ENCODE measurements around the gene CDH4. TPM values are rescaled to one million over a fixed set of nuclear protein-coding genes. Genes with fewer than 3 reads are reported as not detected.
"Not testable (repeated sequence)": the region's sequence is repeated elsewhere in the genome, so short reads cannot be mapped to it uniquely, and the experiment has no call there.

The CDH4 gene
- total RNA-seq, 6 donors from 2014 or later = 0.20 to 1.0 (median 0.40) TPM; not detected in 1

DNA sequence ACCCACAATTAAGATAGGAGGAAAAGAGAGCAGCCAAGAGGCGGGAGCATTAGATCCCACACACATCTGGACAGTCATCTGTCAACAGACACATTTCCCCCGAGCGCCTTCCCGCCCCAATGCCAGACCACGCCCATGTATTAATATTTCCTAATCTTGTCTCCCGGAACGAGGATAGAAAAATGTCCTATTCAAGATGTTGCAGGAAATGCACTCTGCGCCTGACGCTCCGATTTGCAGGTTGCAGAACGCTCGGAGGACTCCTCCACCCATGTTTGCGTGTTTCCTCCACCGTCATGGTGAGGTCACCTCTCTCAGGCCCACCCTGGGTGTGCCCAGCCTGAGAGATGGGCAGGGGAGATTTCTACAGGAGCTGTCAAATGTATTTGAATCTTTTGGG lies 598.4 kb downstream of the CDH4 start:
- no peak for DNase-seq
- no peaks in the 10 kb centered on the region for H3K36me3 ChIP-seq
- peak in 1 of 2 donors; percentile 61 for ATAC-seq (ENCODE audit: low FRiP score in 2 of 2)
- no peak for TF ChIP-seq POLR2AphosphoS5 (IDR thresholded peaks at IDR 0.05)
- no peak overlapping the region for H3K4me3 ChIP-seq
- 69 to 70% methylated on average over 14 of the region's 14 CpGs for WGBS, 2 donors
- H3K27me3 ChIP-seq = no peaks in the 10 kb centered on the region
- H3K27ac ChIP-seq = no peak overlapping the region
- no peaks in the 10 kb centered on the region for H3K9me3 ChIP-seq
- H3K4me1 ChIP-seq = no peaks in the 10 kb centered on the region

DNA sequence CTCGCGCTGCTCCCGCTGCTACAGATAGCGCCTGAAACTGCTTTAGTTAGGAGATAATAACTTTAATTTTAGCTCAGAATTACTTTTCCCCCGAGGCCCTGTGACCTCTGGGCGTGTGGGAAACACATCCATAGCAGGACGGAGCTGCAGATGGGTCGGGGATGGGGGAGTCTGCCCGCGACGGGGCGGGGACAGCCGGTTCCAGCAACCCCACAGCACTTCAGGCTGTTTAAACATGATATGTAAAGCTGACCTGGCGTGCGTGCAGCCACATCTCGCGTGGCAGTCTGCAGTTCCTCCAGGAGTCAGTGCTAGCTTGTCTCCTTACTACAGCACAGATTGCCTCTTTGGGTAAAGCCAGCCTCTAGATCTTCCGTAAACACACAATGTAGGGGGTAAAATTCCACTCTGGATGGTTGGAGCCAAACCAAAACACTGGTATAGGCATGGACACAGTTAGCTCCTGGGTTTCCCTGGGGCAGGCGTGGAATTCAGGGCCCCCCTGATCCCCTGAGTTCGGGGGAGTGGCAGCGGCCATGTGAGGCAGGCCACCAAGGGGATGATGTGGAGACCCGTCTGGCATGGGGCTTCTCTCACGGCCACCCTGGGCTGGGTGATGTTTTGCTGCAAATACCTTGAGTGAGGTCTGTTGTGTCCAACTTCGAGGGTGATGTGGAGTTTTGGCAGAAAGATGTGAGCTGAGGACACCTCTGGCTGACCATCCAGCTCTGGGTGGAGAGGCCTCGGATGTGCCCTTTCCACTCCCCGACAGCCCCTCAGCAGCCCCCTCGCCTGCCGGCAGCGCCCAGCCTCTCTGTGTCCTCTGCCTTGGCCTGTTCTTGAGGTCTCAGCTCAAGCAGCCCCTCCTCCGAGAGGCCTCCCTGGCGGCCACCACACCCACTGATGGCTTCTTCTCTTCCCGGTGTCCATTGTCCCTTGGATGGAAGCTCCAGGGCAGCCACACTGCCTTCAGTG lies 599.2 kb downstream of the CDH4 start:
- no peaks in the 10 kb centered on the region for H3K36me3 ChIP-seq
- H3K4me1 ChIP-seq = no peaks in the 10 kb centered on the region
- H3K27ac ChIP-seq = no peak overlapping the region
- no peak overlapping the region for H3K4me3 ChIP-seq
- no peaks in the 10 kb centered on the region for H3K9me3 ChIP-seq
- no peak for TF ChIP-seq POLR2A (IDR thresholded peaks at IDR 0.05)
- TF ChIP-seq POLR2AphosphoS5 (IDR thresholded peaks at IDR 0.05) = no peak
- no peak for TF ChIP-seq EP300 (IDR thresholded peaks at IDR 0.05)
- TF ChIP-seq, protein P1, sequence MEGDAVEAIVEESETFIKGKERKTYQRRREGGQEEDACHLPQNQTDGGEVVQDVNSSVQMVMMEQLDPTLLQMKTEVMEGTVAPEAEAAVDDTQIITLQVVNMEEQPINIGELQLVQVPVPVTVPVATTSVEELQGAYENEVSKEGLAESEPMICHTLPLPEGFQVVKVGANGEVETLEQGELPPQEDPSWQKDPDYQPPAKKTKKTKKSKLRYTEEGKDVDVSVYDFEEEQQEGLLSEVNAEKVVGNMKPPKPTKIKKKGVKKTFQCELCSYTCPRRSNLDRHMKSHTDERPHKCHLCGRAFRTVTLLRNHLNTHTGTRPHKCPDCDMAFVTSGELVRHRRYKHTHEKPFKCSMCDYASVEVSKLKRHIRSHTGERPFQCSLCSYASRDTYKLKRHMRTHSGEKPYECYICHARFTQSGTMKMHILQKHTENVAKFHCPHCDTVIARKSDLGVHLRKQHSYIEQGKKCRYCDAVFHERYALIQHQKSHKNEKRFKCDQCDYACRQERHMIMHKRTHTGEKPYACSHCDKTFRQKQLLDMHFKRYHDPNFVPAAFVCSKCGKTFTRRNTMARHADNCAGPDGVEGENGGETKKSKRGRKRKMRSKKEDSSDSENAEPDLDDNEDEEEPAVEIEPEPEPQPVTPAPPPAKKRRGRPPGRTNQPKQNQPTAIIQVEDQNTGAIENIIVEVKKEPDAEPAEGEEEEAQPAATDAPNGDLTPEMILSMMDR (IDR thresholded peaks at IDR 0.05) = no peak
- ATAC-seq (ENCODE audit: low FRiP score in 2 of 2) = no peak
- H3K27me3 ChIP-seq = no peaks in the 10 kb centered on the region
- DNase-seq = peak in 1 of 2 donors; percentile 58
- 58 to 62% methylated on average over 25 to 32 of the region's 32 CpGs for WGBS, 2 donors

DNA sequence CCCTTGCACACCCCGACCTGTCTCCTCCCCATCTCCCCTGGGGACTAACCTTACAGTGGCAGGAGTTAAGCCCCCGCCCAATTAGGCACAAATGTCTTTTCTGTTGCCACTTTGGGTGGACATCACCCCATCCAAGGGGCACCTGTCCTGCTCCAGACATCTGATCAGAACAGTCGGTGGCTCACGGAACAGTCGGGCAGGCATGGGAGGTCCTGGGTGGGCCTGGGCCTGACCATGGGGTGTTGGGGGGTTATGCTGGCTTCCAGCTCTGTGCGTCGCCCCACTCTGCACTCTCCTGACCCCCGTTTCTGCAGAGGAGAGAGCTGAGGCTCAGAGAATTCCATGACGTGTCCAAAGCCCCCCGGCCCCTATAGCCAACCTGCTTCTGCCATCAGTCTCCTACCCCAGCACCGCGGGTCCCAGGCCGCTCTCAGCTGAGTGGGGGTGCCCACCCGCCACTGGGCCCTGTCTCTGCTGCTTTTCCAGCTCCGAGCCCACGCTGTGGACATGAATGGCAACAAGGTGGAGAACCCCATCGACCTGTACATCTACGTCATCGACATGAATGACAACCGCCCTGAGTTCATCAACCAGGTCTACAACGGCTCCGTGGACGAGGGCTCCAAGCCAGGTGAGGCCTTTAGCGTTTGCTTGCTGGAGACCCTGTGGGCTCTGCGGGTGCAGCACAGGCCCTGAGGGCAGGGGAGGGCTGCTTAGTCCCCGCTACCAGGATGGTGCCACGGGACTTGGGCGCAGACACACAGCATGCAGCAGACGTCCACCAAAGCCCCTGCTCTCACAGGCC lies 600.4 kb downstream of the CDH4 start:
- peak in 1 of 2 donors; percentile 63 for DNase-seq
- TF ChIP-seq POLR2AphosphoS5 (IDR thresholded peaks at IDR 0.05) = no peak
- TF ChIP-seq EP300 (IDR thresholded peaks at IDR 0.05) = no peak
- TF ChIP-seq POLR2A (IDR thresholded peaks at IDR 0.05) = no peak
- TF ChIP-seq, protein P1 (IDR thresholded peaks at IDR 0.05) = no peak
- Histone ChIP-seq H3K27me3 (no peaks in the 10 kb centered on the region), H3K36me3 (no peaks in the 10 kb centered on the region), H3K4me1 (no peaks in the 10 kb centered on the region), H3K27ac (no peak overlapping the region), H3K9me3 (no peaks in the 10 kb centered on the region), H3K4me3 (no peak overlapping the region)
- 89% methylated on average over 17 to 29 of the region's 29 CpGs for WGBS, 2 donors
- ATAC-seq (ENCODE audit: low FRiP score in 2 of 2) = no peak

DNA sequence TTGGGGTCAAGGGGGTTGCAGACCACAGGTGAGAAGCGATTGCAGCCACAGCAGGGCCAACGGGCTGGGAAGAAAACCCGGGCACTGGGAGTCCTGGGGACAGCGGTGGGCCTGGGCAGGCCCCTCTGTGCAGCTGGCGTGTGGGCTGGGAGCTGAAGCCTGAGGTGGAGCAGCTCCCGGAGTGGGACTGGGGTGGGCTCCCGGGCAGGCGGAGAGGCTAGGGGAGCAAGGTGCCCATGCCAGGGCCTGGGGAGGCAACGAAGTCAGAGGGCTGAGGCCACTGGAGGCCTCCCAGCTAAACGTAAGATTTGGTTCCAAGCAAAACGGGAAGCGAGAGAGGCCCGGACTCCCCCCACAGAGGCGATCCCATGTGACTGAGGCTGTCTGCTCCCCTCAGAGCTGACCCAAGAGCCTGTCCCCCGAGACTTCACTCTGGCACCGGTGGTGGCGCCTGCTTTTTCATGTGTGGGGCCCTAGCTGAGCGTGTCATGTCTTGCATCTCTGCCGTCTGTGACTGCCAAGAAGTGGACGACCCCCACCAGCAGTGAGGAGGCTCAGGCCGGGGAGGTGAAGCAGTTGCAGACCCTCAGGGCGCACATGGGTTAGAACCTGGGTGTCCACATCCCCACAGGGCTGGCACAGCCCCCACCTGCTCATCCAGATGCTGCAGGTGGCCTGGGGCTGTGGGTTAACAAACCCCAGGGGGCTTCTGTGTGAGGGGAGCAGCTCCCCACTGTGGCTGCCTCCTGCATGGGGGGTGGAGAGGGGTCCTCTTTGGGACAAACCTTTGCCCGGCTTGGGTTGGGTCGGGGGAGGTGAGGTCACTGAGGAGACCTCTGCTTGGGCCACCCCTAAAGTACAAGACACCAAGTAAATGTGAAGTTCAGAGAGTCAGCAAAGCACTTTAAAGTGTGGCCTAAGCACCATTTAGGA lies 601.3 kb downstream of the CDH4 start:
- ATAC-seq (ENCODE audit: low FRiP score in 2 of 2) (no peak), DNase-seq (peak in 1 of 2 donors; percentile 39)
- Histone ChIP-seq H3K4me3 (no peak overlapping the region), H3K4me1 (no peaks in the 10 kb centered on the region), H3K36me3 (no peaks in the 10 kb centered on the region), H3K27ac (no peak overlapping the region), H3K9me3 (no peaks in the 10 kb centered on the region), H3K27me3 (no peaks in the 10 kb centered on the region)
- WGBS, 2 donors = 80 to 82% methylated on average over 15 to 20 of the region's 24 CpGs
- TF ChIP-seq EP300 (IDR thresholded peaks at IDR 0.05) = no peak
- TF ChIP-seq, protein P1 (IDR thresholded peaks at IDR 0.05) = no peak
- no peak for TF ChIP-seq POLR2A (IDR thresholded peaks at IDR 0.05)
- TF ChIP-seq POLR2AphosphoS5 (IDR thresholded peaks at IDR 0.05) = no peak

DNA sequence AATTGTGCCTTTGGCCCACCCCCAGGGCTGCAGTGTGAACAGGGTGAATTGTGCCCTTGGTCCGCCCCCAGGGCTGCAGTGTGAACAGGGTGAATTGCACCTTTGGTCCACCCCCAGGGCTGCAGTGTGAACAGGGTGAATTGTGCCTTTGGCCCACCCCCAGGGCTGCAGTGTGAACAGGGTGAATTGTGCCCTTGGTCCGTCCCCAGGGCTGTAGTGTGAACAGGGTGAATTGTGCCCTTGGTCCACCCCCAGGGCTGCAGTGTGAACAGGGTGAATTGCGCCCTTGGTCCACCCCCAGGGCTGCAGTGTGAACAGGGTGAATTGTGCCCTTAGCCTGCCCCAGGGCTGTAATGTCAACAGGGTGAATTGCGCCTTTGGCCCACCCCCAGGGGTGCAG lies 602.5 kb downstream of the CDH4 start:
- not testable (repeated sequence) for H3K4me1 ChIP-seq; H3K27ac ChIP-seq; DNase-seq; ATAC-seq (ENCODE audit: low FRiP score in 2 of 2); H3K27me3 ChIP-seq; H3K4me3 ChIP-seq; H3K9me3 ChIP-seq; H3K36me3 ChIP-seq
- WGBS, 2 donors = 88 to 100% methylated on average over 1 to 4 of the region's 4 CpGs

Data from upper lobe of left lung (tissue), 6 donors.